ENCODE data around the gene CBX8. TPM values are rescaled to one million over a fixed set of nuclear protein-coding genes. Genes with fewer than 3 reads are reported as not detected.

The CBX8 gene
- total and polyA plus RNA-seq, 2 of the 13 experiments (the other 11 are each of a cell fraction or from before 2014, with no cell fraction given), result 0.34 to 12.6 TPM

DNA sequence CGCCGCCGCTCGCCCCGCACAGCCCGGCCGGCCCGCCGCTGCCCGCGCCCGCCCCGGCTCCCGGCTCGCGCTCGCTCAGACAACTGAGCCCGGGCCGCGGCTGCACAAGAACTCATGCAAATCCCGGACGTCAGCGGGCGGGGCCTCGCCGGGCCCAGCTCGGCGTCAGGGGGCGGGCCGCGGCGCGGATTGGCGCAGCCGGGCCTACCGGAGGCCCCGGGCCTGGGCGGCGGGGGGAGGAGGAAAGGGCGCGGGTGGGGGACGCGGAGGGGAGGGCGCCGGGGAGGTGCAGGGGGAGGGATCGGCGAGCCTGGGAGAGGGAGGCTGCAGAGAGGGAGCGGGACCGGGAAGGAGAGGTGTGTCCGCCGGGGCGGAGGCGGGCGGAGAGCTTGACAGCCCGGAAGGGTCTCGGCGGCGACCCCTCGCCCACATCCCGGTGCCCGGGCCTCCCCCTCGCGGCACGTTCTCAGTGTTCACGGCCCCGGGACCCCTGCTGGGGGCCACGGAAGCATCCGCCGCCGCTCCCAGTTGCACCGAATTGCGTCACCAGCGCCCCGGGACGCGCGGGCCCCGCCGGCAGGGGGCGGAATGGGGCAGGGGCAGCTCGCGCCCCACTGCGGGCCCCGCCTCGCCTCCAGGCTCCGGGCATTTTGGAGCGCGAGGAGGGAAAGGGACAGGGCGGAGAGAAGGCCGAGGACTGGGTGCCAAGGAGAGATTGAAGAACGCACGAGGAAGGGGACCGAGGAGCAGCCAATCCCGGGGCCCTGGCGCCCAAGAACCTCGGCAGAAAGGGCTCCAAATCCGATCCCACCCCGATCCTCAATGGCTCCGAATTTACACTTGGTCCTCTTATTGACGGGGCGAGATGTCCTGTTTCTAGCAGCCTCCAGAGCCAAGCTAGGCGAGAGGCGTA lies 42.7 kb upstream of the CBX8 start, which contains the start of gene CBX4 (continued):
- TF ChIP-seq SOX6 (IDR thresholded peaks at IDR 0.05) (no peak), SOX6 (CRISPR knock-in tag; IDR thresholded peaks at IDR 0.05) (peak; percentile 66; the same call in 1 of the 2 replicates), HOXA7 (CRISPR knock-in tag; IDR thresholded peaks at IDR 0.05) (no peak), RXRB (CRISPR knock-in tag; IDR thresholded peaks at IDR 0.05; ENCODE audit: borderline replicate concordance) (peak; percentile 15; the same call in 1 of the 2 replicates), ZFP36L1 (CRISPR knock-in tag; IDR thresholded peaks at IDR 0.05) (no peak), KDM3A (CRISPR knock-in tag; IDR thresholded peaks at IDR 0.05; ENCODE audit: low read depth) (peak; percentile 94), BCL6 (CRISPR knock-in tag; IDR thresholded peaks at IDR 0.05) (peak; percentile 33; the same call in 1 of the 2 replicates), ZNF790 (CRISPR knock-in tag; IDR thresholded peaks at IDR 0.05; ENCODE audit: borderline replicate concordance) (0 out of 2 replicates have a peak, but pooled peaks have one; percentile 69), ZNF891 (CRISPR knock-in tag; IDR thresholded peaks at IDR 0.05) (peak; percentile 93), MLLT10 (CRISPR knock-in tag; IDR thresholded peaks at IDR 0.05) (no peak), ZNF713 (CRISPR knock-in tag; IDR thresholded peaks at IDR 0.05) (0 out of 2 replicates have a peak, but pooled peaks have one; percentile 57), RFXANK (CRISPR knock-in tag; IDR thresholded peaks at IDR 0.05) (peak; percentile 22; the same call in 1 of the 2 replicates), NR2C2 (CRISPR knock-in tag; IDR thresholded peaks at IDR 0.05; ENCODE audit: borderline replicate concordance) (peak; percentile 69), ZBTB7A (CRISPR knock-in tag; IDR thresholded peaks at IDR 0.05) (peak; percentile 93), ZNF749 (CRISPR knock-in tag; IDR thresholded peaks at IDR 0.05; ENCODE audit: borderline replicate concordance) (peak; percentile 87; the same call in 1 of the 2 replicates), ZNF232 (CRISPR knock-in tag; IDR thresholded peaks at IDR 0.05; ENCODE audit: borderline replicate concordance) (0 out of 2 replicates have a peak, but pooled peaks have one; percentile 17), ZNF816 (CRISPR knock-in tag; IDR thresholded peaks at IDR 0.05; ENCODE audit: borderline replicate concordance) (no peak; the same call in 1 of the 2 replicates), HIVEP1 (CRISPR knock-in tag; IDR thresholded peaks at IDR 0.05) (peak; percentile 18; the same call in 1 of the 2 replicates), ZNF747 (CRISPR knock-in tag; IDR thresholded peaks at IDR 0.05; ENCODE audit: borderline replicate concordance) (peak; percentile 52; the same call in 1 of the 2 replicates)
- TF ChIP-seq, protein P1, sequence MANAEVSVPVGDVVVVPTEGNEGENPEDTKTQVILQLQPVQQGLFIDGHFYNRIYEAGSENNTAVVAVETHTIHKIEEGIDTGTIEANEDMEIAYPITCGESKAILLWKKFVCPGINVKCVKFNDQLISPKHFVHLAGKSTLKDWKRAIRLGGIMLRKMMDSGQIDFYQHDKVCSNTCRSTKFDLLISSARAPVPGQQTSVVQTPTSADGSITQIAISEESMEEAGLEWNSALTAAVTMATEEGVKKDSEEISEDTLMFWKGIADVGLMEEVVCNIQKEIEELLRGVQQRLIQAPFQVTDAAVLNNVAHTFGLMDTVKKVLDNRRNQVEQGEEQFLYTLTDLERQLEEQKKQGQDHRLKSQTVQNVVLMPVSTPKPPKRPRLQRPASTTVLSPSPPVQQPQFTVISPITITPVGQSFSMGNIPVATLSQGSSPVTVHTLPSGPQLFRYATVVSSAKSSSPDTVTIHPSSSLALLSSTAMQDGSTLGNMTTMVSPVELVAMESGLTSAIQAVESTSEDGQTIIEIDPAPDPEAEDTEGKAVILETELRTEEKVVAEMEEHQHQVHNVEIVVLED (CRISPR knock-in tag; IDR thresholded peaks at IDR 0.05; ENCODE audit: borderline replicate concordance), result peak; percentile 73; the same call in 1 of the 2 replicates
- TF ChIP-seq, protein P2, sequence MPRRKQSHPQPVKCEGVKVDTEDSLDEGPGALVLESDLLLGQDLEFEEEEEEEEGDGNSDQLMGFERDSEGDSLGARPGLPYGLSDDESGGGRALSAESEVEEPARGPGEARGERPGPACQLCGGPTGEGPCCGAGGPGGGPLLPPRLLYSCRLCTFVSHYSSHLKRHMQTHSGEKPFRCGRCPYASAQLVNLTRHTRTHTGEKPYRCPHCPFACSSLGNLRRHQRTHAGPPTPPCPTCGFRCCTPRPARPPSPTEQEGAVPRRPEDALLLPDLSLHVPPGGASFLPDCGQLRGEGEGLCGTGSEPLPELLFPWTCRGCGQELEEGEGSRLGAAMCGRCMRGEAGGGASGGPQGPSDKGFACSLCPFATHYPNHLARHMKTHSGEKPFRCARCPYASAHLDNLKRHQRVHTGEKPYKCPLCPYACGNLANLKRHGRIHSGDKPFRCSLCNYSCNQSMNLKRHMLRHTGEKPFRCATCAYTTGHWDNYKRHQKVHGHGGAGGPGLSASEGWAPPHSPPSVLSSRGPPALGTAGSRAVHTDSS (CRISPR knock-in tag; conservative IDR thresholded peaks at IDR 0.05), result no peak
- TF ChIP-seq, protein P3, sequence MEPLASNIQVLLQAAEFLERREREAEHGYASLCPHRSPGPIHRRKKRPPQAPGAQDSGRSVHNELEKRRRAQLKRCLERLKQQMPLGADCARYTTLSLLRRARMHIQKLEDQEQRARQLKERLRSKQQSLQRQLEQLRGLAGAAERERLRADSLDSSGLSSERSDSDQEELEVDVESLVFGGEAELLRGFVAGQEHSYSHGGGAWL (CRISPR knock-in tag; IDR thresholded peaks at IDR 0.05), result peak; percentile 53; the same call in 1 of the 2 replicates
- TF ChIP-seq, protein P4, sequence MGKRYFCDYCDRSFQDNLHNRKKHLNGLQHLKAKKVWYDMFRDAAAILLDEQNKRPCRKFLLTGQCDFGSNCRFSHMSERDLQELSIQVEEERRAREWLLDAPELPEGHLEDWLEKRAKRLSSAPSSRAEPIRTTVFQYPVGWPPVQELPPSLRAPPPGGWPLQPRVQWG (CRISPR knock-in tag; IDR thresholded peaks at IDR 0.05; ENCODE audit: borderline replicate concordance, low read depth), result no peak
- TF ChIP-seq, protein P5, sequence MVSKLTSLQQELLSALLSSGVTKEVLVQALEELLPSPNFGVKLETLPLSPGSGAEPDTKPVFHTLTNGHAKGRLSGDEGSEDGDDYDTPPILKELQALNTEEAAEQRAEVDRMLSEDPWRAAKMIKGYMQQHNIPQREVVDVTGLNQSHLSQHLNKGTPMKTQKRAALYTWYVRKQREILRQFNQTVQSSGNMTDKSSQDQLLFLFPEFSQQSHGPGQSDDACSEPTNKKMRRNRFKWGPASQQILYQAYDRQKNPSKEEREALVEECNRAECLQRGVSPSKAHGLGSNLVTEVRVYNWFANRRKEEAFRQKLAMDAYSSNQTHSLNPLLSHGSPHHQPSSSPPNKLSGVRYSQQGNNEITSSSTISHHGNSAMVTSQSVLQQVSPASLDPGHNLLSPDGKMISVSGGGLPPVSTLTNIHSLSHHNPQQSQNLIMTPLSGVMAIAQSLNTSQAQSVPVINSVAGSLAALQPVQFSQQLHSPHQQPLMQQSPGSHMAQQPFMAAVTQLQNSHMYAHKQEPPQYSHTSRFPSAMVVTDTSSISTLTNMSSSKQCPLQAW (CRISPR knock-in tag; IDR thresholded peaks at IDR 0.05), result peak; percentile 70; the same call in 1 of the 2 replicates

Data from HepG2 (cell line).